Activated T-helper 1 cell treated with Interleukin-2 at 50 U/mL for 16 hours (primary cell): ENCODE measurements around the gene PFKFB3.
"Not testable (repeated sequence)": the region's sequence is repeated elsewhere in the genome, so short reads cannot be mapped to it uniquely, and the experiment has no call there.

ENCODE experiments used
- DNase-seq: peaks from one replicate; pipeline ENCODE4 v3.0.0-alpha.2; 2020; ENCODE audit warnings: low read depth

The PFKFB3 gene

GRCh38 chr10:6202684-6203330 is at the start of gene PFKFB3:
Gene PFKFB3 (plus strand): TSS chr10:6202932. CDS start chr10:6203261, 329 bp downstream.
- peak; percentile 88 for DNase-seq

DNA sequence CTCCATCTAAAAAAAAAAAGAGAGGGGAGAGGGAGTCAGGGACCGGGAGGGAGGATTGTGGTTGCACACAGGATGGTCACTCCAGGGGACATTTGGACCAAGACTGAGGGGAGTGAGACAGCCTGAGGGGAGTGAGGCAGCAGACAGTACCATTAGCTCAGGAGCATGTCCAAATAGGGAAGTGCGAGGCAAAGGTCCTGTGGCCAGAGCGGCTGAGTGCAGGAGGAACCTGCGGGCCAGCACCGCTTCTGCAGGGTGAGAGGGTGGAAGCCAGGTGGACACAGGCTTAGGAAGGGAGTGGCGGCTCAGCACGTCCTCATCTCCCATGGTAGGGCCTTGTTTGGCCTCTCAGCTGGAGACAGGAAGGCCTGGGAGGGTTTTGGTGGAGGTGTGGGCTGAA is 48.9 kb upstream of the PFKFB3 start:
- DNase-seq: no peak

GRCh38 chr10:6154566-6154965 is 48.2 kb upstream of the PFKFB3 start:
- no peak for DNase-seq

- DNase-seq: no peak
Observed at GRCh38 chr10:6158276-6158675, 44.5 kb upstream of the PFKFB3 start.

GRCh38 chr10:6161921-6162320 is 40.8 kb upstream of the PFKFB3 start:
- DNase-seq: no peak

- no peak for DNase-seq
Observed at GRCh38 chr10:6162589-6163356, 40.0 kb upstream of the PFKFB3 start.

DNA sequence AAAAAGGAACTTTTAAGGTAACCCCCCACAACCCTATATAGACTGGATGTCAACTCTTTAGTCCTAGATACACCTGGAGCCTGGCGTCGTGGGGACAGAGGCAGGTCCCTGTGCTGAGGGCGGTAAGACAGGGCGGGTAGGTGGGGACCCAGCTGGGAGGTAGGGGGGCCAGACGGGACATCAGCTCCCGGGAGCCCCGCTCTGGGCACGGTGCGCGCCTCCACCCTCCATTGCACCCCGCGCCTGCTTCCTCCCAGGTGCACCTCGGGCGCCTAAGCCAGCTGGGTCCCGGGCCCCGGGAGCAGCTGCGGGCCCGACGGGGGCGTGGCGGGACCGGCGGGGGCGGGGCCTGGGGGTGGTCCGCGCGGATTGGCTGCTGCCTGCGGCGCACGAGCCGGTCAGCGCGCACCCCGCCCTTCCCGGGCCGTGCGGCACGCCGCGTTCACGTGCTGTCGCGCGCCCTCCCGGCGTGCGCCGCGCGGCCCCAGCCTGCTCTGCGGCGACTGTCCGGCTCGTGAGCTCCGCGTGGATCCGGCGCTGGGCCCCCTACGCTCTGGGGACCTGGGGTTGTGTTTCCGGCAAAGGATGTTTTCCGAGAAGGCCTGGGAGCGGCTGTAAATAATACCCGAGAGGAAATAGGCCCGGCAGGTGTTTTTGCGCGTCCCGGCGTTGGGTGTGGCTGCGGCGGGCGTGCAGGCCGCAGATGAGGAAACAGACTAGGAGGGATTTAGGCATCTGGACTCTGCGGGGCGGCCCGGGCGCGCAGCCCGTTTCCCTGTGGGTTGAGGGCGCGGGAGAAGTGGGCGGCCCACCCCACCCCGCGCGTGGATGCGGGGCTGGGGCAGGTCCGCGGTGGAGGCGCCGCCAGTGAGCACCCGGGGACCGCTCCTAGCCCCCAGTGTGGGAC is 39.1 kb upstream of the PFKFB3 start:
- DNase-seq: peak; percentile 93

GRCh38 chr10:6164271-6165095 is 38.2 kb upstream of the PFKFB3 start:
- no peak for DNase-seq

DNA sequence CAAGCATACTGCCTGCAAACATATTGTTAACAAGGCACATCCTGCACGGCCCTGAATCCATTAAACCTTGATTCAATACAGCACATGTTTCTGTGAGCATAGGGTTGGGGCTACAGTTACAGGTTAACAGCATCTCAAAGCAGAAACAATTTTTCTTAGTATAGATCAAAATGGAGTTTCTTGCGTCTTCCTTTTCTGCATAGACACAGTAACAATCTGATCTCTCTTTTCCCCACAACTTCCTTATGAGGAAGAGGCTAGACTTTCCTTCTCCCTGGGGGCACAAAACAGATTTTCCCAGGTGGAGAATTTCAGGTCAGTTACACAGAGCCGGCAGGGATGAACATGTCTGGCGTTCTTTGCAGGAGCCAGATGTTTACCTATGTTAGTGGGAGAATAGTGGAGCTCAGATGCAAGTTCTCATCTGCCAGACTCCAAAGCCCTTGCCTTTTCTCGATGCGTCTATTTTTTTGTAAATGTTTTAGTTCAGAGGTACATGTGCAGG is 37.5 kb upstream of the PFKFB3 start:
- DNase-seq: no peak

GRCh38 chr10:6165933-6166332 is 36.8 kb upstream of the PFKFB3 start:
- not testable (repeated sequence) for DNase-seq

DNA sequence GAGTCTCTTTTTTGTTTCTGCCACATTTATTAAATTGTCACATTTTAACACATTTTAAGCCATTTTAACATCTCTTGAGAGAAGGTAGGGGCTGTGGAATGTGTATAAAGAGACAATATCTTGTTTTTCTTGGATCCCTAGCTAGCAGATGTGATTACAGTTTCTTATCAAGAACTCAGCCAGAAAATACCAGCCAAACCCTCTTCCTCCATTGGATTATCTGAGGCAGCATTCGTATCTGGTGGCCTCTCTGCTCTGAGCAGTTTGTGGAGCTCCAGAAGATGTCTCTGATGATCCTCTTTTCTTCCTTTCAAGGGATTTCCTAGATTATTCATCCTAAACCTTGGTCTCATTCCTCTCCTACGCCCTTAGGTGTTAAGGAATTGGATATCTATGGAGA is 35.3 kb upstream of the PFKFB3 start:
- no peak for DNase-seq

DNA sequence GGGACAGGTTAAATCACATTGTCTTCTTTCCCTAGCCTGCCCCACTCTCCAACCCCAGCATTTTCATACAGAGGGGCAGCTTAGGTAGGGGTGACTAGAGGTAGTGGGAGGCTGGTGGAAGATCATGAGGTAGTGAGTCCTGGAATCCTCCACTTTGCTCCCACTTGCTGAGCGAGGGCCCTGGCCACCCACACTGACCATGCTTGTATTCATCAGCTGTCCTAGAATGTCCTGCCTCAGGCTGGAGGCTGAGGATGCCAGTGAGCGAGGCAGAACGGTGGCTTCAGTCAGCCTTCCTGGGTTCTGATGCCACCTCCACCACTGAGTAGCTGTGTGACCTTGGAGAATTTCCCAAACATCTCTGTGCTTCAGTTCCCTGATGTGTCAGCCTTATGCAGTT is 34.6 kb upstream of the PFKFB3 start:
- DNase-seq: no peak

DNA sequence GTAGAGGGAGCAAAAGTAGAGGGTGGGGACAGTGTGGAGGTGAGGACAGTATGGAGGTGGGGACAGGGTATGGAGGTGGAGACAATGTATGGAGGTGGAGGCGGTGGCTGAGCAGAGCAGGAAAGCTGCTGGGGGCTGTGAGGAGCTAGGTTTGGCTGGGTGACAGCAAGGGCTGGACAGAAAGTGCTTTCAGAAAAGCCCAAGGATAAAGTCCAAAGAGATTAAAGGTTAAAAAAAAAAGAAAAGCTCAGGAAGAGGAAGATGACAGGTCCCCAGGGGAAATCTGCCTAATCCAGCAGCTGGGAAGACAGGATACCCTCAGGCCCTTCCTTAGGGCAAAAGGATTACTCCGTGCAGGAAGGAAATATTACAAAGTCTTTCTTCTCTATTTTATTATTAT is 32.1 kb upstream of the PFKFB3 start:
- no peak for DNase-seq

GRCh38 chr10:6171881-6172695 is 30.6 kb upstream of the PFKFB3 start:
- no peak for DNase-seq

DNA sequence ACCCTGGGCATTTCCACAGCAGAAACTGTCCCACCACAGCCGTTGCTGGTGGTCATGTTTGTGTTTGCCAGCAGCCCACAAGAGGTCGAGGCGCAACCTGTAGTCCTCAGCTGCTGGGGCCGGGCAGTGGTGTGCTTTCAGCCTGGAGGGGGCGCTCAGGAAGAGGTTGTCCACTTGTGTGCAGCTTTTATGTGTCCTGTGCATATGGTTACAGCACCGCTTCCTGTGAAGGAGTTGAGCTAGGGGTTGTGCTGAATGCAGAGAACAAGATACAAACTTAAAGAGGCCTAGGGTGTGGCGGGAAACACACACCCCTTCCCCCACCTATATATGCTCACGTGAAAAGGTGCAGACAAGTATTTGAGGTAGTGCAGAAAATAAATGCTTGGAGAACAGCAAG is 29.5 kb upstream of the PFKFB3 start:
- DNase-seq: peak; percentile 36

DNA sequence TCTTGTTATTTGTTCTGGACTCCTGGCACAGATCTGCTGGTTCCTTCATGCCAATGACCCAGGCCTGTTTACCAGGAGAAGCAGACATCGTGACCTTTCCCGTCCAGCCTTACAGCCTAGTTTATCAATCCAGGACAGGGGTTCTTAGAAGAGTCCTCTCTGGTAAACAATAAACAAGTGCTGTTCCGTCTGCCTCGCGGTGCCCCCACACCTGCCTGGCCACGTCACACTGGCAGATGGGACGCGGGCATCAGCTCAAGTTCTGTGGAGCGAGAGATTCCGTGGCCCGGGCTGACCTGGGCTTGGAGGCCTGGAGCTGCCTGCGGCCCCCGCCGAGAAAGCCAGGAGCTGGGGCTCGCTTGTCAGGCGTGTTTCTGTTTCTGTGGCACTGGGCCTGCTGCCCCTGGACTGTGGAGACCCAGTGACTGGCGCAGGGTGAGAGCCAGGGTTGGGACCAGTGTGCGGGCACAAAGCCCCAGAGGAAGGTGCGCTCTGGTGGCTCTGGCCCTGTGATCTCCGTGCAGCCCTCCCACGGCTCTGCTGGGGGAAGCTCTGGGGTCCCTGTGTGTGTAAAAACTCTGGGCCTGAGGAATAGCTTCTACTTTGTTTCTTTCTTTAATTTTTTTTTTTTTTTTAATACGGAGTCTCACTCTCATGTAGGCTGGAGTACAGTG is 28.4 kb upstream of the PFKFB3 start:
- DNase-seq: no peak

DNA sequence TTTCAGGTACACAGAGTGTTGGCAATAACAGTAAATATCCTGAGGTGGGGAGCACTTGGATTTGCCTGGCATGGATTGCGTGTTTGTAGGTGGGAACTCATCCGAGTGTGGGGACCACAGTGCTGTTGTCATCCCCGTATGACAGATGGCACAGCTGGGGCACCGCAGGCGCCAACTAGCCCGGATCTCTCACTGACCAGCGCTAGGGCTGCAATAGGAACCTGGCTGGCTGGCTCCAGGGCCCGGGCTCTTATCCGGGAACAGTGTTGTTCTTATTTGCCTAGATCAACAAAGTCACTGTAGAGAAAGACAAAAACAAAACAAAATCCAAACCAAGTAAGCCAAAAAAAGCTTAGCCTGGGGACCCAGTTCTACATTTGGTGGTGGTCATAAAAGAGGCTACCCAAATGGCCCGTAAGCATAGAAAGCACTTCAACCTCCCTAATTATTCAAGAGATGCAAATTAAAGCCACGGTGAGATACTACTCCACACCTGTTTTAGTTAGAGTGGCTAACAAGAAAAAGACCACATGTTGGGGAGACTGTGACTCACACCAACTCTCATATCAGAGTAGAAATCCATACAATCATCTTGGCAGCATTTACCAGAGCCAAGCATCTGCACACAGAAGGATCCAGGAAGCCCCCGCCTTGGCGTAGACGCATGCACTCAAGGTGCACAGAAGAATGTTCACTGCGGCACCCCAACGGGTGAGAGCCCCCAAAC is 27.2 kb upstream of the PFKFB3 start:
- DNase-seq: no peak

DNA sequence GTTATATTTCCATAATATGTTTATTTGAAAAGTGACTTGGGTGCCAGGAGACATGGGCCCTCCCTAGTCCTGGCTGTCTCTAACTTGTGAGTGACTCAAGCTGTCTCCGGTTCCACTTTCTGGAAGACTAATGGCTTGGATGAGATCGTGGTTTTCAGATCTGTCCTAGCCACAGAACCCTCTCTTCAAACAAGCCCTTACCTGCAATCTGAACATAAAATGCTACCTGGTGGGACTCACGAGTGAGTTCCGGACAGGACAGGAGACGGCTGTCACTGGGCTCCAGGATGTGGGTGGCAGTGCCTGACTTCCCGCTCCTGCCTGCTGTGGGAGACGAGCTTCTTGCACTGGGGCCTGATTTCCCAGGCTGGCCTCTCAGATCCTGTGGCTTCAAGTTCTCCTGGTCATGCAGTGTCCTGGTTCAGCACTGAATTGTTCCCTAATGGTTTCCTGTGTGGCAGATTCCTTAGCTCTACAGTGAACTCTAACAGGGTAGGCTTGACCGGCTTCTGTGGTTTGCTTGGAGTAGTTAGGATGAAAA is 26.0 kb upstream of the PFKFB3 start:
- no peak for DNase-seq

DNA sequence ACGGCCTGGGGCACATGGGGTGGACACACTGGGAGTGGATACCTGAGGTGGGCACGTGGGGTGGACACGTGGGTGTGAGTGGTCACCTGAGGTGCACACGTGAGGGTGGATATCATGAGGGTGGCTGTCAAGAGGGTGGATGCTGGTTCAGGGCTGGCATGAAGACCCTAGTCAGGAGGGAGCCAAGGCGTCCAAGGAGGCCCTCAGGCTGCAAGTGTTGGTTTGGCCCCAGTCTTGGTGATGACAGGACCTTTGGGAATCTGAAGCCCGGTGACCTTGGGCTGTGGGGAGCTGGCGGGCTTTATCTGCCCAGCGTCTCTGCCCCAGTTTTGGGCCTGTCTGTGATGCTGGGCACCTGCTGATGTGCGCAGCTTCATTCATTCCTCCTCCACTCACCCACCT is 24.9 kb upstream of the PFKFB3 start:
- no peak for DNase-seq
